Right ventricle myocardium inferior (tissue), 1 donor: ENCODE measurements around the gene RIMS1. TPM values are rescaled to one million over a fixed set of nuclear protein-coding genes. Genes with fewer than 3 reads are reported as not detected.
A peak's percentile ranks its signal among the peaks of the same experiment; 100 is the strongest.

ENCODE experiments used
- ATAC-seq: fragments of 200-7000 bp; cut with Tn5 transposase; one replicate; pipeline ENCODE4 v1.9.1; 2020; ENCODE audit warnings: mild to moderate bottlenecking, moderate library complexity
- DNase-seq: peaks from one replicate; pipeline ENCODE4 v3.0.0; 2021; ENCODE audit errors: missing footprints
- intact Hi-C: fragments of 100-400 bp; cut with DNase I; formaldehyde crosslinking; loops from one replicate; pipeline ENCODE4 v1.11.0; 2022
- total RNA-seq: library from RNA; stranded (reverse); fragmentation: NEBNext Ultra II Directional; extraction: Animal tissue kit (Norgen Biotek cat#: 25700); gene quantifications from one replicate; pipeline ENCODE4 v1.2.1, GENCODE V29; 2021
- donor health status: DM: no; HTN: yes; CAD: no; lungs with severe emphysema.

Gene RIMS1
- total RNA-seq, 1 donor from 2014 or later = 1.3 TPM

- DNase-seq (no peak), ATAC-seq (no peak)
- intact Hi-C loops = no loop called here
Measured at GRCh38 chr6:72381076-72381475, 494.7 kb downstream of the RIMS1 start.

- intact Hi-C loops = no loop called here
- ATAC-seq = no peak
- no peak for DNase-seq
Measured at GRCh38 chr6:72382602-72383529, 496.5 kb downstream of the RIMS1 start.

GRCh38 chr6:72386324-72386723, 500.0 kb downstream of the RIMS1 start:
- ATAC-seq = no peak

GRCh38 chr6:72389698-72390097, 503.3 kb downstream of the RIMS1 start:
- intact Hi-C loops = no loop called here
- DNase-seq = no peak
- no peak for ATAC-seq

More at GRCh38 chr6:72386324-72386723, 500.0 kb downstream of the RIMS1 start:
- intact Hi-C loops = no loop called here
- DNase-seq = no peak

- intact Hi-C loops = no loop called here
- ATAC-seq (no peak), DNase-seq (no peak)
Measured at GRCh38 chr6:72390548-72390947, 504.2 kb downstream of the RIMS1 start.

- intact Hi-C loops = no loop called here
- ATAC-seq = no peak
- DNase-seq = no peak
Measured at GRCh38 chr6:72401865-72402264, 515.5 kb downstream of the RIMS1 start.

GRCh38 chr6:72403413-72403812, 517.1 kb downstream of the RIMS1 start:
- intact Hi-C loops = no loop called here
- no peak for DNase-seq
- no peak for ATAC-seq

GRCh38 chr6:72406517-72406916, 520.2 kb downstream of the RIMS1 start:
- ATAC-seq (no peak), DNase-seq (no peak)
- intact Hi-C loops = no loop called here

GRCh38 chr6:72410769-72411168, 524.4 kb downstream of the RIMS1 start:
- ATAC-seq = no peak

GRCh38 chr6:72411872-72412708, 525.7 kb downstream of the RIMS1 start:
- DNase-seq (peak; percentile 75), ATAC-seq (peak; percentile 83)
- intact Hi-C loops = loop anchor here (2.0 to 10.0 kb wide), 3 partner anchors 713 to 915 kb away; no protein-coding TSS in a partner anchor

More at GRCh38 chr6:72410769-72411168, 524.4 kb downstream of the RIMS1 start:
- no peak for DNase-seq
- intact Hi-C loops = loop anchor here (5.0 to 10.0 kb wide), 2 partner anchors 714 to 917 kb away; no protein-coding TSS in a partner anchor

GRCh38 chr6:72412709-72413044, 526.3 kb downstream of the RIMS1 start:
- no peak for ATAC-seq
- intact Hi-C loops = loop anchor here (2.0 to 10.0 kb wide), 3 partner anchors 712 to 915 kb away; no protein-coding TSS in a partner anchor

GRCh38 chr6:72413884-72414283, 527.5 kb downstream of the RIMS1 start:
- DNase-seq (no peak), ATAC-seq (no peak)
- intact Hi-C loops = loop anchor here (2.0 to 10.0 kb wide), 3 partner anchors 711 to 913 kb away; no protein-coding TSS in a partner anchor

More at GRCh38 chr6:72412709-72413044, 526.3 kb downstream of the RIMS1 start:
- DNase-seq = no peak

- ATAC-seq (no peak), DNase-seq (no peak)
- intact Hi-C loops = loop anchor here (5.0 to 10.0 kb wide), 2 partner anchors 710 to 913 kb away; no protein-coding TSS in a partner anchor
Measured at GRCh38 chr6:72414657-72415056, 528.3 kb downstream of the RIMS1 start.

GRCh38 chr6:72416744-72417465, 530.6 kb downstream of the RIMS1 start:
- DNase-seq = no peak
- no peak for ATAC-seq
- intact Hi-C loops = loop anchor here (10.0 kb wide), 1 partner anchor 708 kb away; no protein-coding TSS in a partner anchor

- ATAC-seq = no peak
- intact Hi-C loops = loop anchor here (10.0 kb wide), 1 partner anchor 707 kb away; no protein-coding TSS in a partner anchor
- no peak for DNase-seq
Measured at GRCh38 chr6:72417759-72418158, 531.4 kb downstream of the RIMS1 start.

- intact Hi-C loops = loop anchor here (10.0 kb wide), 1 partner anchor 706 kb away; no protein-coding TSS in a partner anchor
- no peak for ATAC-seq
- DNase-seq = no peak
Measured at GRCh38 chr6:72418495-72418894, 532.1 kb downstream of the RIMS1 start.

GRCh38 chr6:72419966-72420365, 533.6 kb downstream of the RIMS1 start:
- DNase-seq = no peak
- no peak for ATAC-seq
- intact Hi-C loops = loop anchor here (10.0 kb wide), 1 partner anchor 705 kb away; no protein-coding TSS in a partner anchor

GRCh38 chr6:72420409-72420808, 534.1 kb downstream of the RIMS1 start:
- DNase-seq = no peak
- no peak for ATAC-seq
- intact Hi-C loops = no loop called here
